ENCODE results near the gene ARHGAP32. TPM values are rescaled to one million over a fixed set of nuclear protein-coding genes. Genes with fewer than 3 reads are reported as not detected.
"Not testable (repeated sequence)": the region's sequence is repeated elsewhere in the genome, so short reads cannot be mapped to it uniquely, and the experiment has no call there.

ARHGAP32 gene
- total and polyA plus RNA-seq, 10 donors, result 0.53 to 17.0 (median 10.2) TPM

- 83 to 89% (median 85%) methylated on average over 3 of the region's 3 CpGs for WGBS, 5 donors
- Histone ChIP-seq H3K27ac (no peak overlapping the region), H3K4me1 (no peaks in the 10 kb centered on the region), H3K27me3 (replicated peaks in 1 of 7) (no peaks in the 10 kb centered on the region), H3K36me3 (peaks cover 0 to 14% (median 0%) of the 10 kb centered on the region in 6 donors), H3K4me3 (no peak overlapping the region), H3K9me3 (peaks cover 0 to 69% (median 26%) of the 10 kb centered on the region in 8 donors)
- no peak for DNase-seq
- intact Hi-C loops (cut with DNase I; ENCODE audit: low total_unique reads), result no loop called here
- TF ChIP-seq CTCF (IDR thresholded peaks at IDR 0.05 in 8 of 11, conservative IDR thresholded peaks at IDR 0.05 in 3 of 11) (no peak), POLR2A (IDR thresholded peaks at IDR 0.05) (no peak), POLR2AphosphoS5 (IDR thresholded peaks at IDR 0.05) (no peak)
Measured at GRCh38 chr11:129163714-129164164, 28.4 kb downstream of the ARHGAP32 start.

DNA sequence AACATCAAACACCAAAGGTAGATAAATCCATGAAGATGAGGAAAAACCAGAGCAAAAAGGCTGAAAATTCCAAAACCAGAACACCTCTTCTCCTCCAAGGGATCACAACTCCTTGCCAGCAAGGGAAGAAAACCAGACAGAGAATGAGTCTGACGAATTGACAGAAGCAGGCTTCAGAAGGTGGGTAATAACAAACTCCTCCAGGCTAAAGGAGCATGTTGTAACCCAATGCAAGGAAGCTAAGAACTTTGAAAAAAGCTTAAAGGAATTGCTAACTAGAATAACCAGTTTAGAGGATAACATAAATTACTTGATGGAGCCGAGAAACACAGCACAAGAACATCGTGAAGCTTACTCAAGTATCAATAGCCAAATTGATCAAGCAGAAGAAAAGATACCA is 35.0 kb downstream of the ARHGAP32 start:
- H3K27me3 ChIP-seq (replicated peaks in 1 of 7); H3K4me3 ChIP-seq; intact Hi-C loops (cut with DNase I; ENCODE audit: low total_unique reads); H3K27ac ChIP-seq; H3K4me1 ChIP-seq; DNase-seq: not testable (repeated sequence)
- H3K36me3 ChIP-seq, result peaks cover 0 to 14% (median 0%) of the 10 kb centered on the region in 6 donors
- 87 to 94% (median 93%) methylated on average over 3 of the region's 3 CpGs for WGBS, 5 donors
- H3K9me3 ChIP-seq, result peaks cover 0 to 75% (median 43%) of the 10 kb centered on the region in 8 donors

DNA sequence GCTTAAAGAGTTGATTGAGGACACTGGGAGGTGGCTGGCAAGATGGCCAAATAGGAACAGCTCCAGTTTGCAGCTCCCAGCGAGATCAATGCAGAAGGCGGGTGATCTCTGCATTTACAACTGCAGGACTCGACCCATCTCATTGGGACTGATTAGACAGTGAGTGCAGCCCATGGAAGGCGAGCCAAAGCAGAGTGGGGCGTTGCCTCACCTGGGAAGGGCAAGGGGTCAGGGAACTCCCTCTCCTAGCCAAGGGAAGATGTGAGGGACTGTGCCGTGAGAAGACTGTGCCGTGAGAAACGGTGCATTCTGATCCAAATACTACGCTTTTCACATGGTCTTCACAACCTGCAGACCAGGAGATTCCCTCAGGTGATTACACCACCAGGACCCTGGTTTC is 36.4 kb downstream of the ARHGAP32 start:
- DNase-seq, result no peak
- no peak overlapping the region for H3K27ac ChIP-seq
- TF ChIP-seq CTCF (IDR thresholded peaks at IDR 0.05 in 8 of 11, conservative IDR thresholded peaks at IDR 0.05 in 3 of 11) (no peak), POLR2AphosphoS5 (IDR thresholded peaks at IDR 0.05) (no peak), POLR2A (IDR thresholded peaks at IDR 0.05) (no peak)
- H3K27me3 ChIP-seq (replicated peaks in 1 of 7), result no peaks in the 10 kb centered on the region
- H3K4me1 ChIP-seq, result no peaks in the 10 kb centered on the region
- H3K36me3 ChIP-seq, result peaks cover 0 to 10% (median 0%) of the 10 kb centered on the region in 6 donors
- intact Hi-C loops (cut with DNase I; ENCODE audit: low total_unique reads), result no loop called here
- H3K4me3 ChIP-seq, result no peak overlapping the region
- 87 to 93% (median 91%) methylated on average over 8 to 9 of the region's 9 CpGs for WGBS, 5 donors
- peaks cover 0 to 81% (median 51%) of the 10 kb centered on the region in 8 donors for H3K9me3 ChIP-seq

GRCh38 chr11:129148487-129148886 is 43.6 kb downstream of the ARHGAP32 start:
- H3K4me3 ChIP-seq, result no peak overlapping the region
- no peak overlapping the region for H3K27ac ChIP-seq
- peaks cover 0 to 53% (median 40%) of the 10 kb centered on the region in 8 donors for H3K9me3 ChIP-seq
- 64 to 92% (median 80%) methylated on average over 2 of the region's 2 CpGs for WGBS, 5 donors
- H3K27me3 ChIP-seq (replicated peaks in 1 of 7), result no peaks in the 10 kb centered on the region
- intact Hi-C loops (cut with DNase I; ENCODE audit: low total_unique reads), result no loop called here
- TF ChIP-seq POLR2A (IDR thresholded peaks at IDR 0.05) (no peak), POLR2AphosphoS5 (IDR thresholded peaks at IDR 0.05) (no peak), CTCF (IDR thresholded peaks at IDR 0.05 in 8 of 11, conservative IDR thresholded peaks at IDR 0.05 in 3 of 11) (no peak)
- no peak for DNase-seq
- no peaks in the 10 kb centered on the region for H3K36me3 ChIP-seq
- H3K4me1 ChIP-seq, result no peaks in the 10 kb centered on the region

DNA sequence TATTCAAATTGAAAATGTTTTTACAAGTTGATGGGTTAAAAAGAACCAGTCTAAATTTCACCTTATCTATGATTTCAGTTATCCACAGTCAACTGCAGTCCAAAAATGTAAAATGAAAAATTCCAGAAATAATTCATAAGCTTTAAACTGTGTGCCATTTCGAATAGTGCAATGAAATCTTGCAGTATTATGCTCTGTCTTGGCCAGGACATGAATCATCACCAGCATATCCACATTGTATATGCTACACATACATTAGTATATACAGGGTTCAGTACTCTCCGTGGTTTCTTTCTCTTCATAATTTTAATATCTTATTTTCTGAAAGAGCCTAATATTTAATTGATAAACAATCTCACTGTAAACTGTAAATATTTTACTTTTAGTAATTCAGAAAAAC is 45.9 kb downstream of the ARHGAP32 start:
- H3K4me1 ChIP-seq, result no peaks in the 10 kb centered on the region
- TF ChIP-seq POLR2AphosphoS5 (IDR thresholded peaks at IDR 0.05), result no peak
- TF ChIP-seq CTCF (IDR thresholded peaks at IDR 0.05 in 8 of 11, conservative IDR thresholded peaks at IDR 0.05 in 3 of 11), result no peak
- no peak for TF ChIP-seq POLR2A (IDR thresholded peaks at IDR 0.05)
- no peak overlapping the region for H3K4me3 ChIP-seq
- 73 to 89% (median 81%) methylated on average over 2 of the region's 2 CpGs for whole genome bisulfite sequencing, 5 donors
- H3K36me3 ChIP-seq, result no peaks in the 10 kb centered on the region
- no peak for DNase-seq
- intact Hi-C loops (cut with DNase I; ENCODE audit: low total_unique reads), result no loop called here
- H3K27me3 ChIP-seq (replicated peaks in 1 of 7), result no peaks in the 10 kb centered on the region
- no peak overlapping the region for H3K27ac ChIP-seq
- peaks cover 0 to 30% (median 18%) of the 10 kb centered on the region in 8 donors for H3K9me3 ChIP-seq

Data from spleen (tissue), 11 donors.